Activated naive CD8-positive, alpha-beta T cell treated with anti-CD3 and anti-CD28 coated beads, Interleukin-2, amount 50 U/mL, for 16 hours (primary cell): Measurements from ENCODE around the gene FBXW5.

Experiments used
- DNase-seq: peaks from one replicate; pipeline ENCODE4 v3.0.0-alpha.2; 2020; ENCODE audit warnings: low read depth, low spot score

Gene FBXW5

DNA sequence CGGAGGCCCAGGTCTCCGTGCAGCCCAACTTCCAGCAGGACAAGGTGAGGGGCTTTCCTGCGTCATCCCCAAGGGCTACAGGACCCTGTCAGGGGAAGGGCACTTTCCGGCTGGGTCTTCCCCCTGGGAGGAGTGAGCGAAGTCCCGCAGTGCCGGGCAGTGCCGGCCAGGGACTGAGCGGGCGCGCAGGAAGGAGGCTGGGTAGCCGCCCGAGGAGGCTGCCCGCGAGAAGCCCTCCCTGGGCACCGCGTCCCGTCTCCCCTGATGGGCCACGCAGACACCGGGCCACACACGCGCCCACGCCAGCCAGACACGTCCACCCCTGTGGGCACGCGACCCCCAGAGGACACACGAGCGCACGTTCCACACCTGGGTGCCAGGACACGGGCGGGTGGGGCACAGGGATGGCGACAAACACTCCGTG lies 33.1 kb upstream of the FBXW5 start:
- no peak for DNase-seq

DNA sequence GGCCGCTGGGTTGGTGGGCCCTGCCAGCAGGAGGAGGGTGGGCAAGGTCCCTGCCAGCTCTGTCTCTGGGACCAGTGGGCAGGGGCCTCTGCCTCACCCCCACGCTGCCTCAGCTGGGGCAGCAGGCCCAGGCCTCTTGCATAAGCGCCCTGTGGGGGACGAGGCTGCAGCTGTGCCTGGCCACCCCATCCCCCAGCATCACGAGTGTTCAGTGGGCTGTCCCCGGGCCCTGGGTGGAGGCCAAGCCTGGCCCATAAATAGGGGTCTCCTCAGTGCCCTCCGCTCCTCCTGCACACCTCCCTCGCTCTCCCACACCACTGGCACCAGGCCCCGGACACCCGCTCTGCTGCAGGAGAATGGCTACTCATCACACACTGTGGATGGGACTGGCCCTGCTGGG lies 32.7 kb upstream of the FBXW5 start, which contains the start of gene PTGDS:
TSS of gene PTGDS (plus strand) at position 282 of the 400 bp plus-strand sequence. CDS start at position 357, 75 bp downstream.
- DNase-seq: no peak

DNA sequence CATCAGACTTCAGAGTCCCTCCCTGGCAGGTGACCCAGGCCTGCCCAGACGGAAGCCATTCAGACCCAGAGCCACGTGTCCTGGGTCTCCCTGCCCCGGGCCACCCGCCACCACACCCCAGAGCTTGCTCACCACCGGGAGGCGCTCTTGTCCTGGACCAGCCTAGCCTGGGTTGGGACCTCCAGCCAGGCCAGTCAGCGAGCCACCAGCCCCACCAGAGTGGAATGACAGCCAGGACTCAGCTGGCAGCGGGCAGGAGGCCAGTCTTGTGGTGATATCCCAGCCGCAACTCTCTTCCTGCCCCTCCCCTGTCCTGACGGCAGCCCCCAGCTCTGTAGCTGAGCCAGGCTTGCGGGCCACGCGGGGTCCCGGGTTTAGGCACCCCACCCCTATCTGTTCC lies 31.1 kb upstream of the FBXW5 start:
- no peak for DNase-seq

DNA sequence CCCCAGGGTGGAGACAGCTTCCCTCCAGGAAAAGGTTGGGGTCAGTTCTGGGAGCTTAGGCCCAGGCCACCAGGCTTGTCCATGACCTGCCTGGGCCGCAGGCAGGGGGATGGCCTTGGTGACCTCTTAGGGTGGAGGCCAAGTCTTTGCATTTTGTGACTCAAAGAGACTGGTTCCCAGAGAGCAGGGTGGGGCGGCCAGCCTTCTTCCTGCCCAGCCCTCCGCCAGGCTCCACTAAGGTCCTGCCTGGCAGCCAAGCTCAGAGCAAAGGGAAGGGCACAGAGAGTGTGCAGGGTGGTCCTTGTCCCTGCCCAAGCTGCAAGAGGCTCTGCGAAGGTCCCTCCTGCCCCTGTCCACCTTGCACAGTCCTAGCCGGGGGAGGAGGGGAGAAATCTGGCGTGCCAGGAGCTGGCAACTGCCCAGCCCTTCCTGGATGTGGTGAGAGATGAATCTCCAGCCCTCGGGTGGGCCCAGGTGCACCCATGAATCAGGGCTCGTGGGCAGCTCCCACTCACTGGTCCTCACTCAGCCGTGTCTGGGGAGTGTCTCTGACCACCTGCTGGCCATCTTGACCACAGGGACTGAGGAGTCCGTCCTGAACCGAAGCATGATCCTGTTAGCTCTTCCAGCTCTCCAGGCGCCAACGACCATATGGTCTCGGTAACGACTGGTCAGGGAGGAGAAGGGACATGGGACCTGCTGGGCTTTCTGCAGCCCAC lies 30.4 kb upstream of the FBXW5 start:
- DNase-seq: no peak

DNA sequence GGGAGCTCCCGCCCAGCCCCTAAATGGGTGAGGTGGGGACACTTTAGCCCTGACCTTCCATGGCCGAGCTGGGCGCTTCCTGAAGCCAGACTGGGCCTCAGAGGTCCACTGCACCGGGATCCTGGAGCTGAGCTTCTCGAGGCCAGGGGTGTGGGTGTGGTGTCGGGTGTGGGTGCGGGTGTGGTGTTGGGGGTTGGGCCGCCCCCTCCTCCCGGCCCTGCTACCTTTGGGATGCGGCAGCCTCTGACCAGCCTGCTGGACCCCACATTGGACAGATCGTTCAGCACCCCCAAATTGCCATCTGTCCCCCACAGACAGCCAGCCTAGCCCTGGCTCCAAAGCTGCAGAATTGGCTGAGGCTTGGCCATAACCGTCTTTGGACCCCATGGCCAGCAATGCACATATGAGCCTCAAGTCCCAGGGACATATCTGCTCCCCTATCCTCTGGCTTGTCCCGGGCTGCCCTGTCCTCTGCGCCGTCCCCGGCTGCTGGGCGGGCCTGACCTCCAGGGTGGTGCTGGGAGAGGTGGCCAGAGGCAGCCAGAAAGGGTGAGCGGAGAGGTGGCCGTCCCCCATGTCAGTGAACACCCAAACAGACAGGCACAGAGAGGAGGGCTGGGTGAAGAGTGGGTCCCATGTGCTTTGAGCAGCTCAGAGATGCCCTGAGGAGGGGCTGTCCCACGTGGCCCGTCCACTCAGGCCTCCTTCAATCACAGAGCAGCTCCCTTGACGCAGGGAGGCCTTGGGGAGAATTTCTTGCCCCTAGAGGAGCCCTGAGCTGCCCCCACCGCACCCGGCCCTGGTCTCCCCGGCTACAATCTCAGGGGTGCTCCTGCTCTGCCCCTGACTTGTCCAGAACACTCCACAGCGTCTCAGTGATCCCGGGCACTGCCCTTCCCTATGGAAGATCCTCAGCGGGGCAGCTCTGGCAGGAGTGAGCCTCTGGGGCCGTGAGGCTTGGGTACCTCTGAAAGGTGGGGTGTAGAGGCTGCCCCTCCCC lies 29.4 kb upstream of the FBXW5 start:
- DNase-seq: no peak

DNA sequence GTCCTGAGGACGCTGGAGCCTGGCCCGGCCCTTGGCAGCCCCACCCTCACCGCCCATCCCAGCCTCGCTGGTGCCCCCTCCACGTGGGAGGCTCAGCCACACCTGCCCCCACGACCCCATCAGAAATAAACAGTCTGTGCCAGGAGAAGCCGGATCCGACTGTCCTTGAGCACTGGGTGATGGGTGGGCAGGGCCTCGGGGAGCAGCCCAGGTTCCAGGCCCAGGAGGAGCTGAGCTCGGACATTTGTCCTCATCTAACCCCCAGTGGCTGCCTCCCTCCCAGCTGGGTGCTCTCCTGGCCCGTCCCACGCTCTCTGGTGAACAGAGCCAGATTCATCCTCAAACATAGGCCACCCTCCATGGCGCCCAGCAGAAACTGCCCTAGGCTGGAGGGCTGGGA lies 28.2 kb upstream of the FBXW5 start:
- no peak for DNase-seq

DNA sequence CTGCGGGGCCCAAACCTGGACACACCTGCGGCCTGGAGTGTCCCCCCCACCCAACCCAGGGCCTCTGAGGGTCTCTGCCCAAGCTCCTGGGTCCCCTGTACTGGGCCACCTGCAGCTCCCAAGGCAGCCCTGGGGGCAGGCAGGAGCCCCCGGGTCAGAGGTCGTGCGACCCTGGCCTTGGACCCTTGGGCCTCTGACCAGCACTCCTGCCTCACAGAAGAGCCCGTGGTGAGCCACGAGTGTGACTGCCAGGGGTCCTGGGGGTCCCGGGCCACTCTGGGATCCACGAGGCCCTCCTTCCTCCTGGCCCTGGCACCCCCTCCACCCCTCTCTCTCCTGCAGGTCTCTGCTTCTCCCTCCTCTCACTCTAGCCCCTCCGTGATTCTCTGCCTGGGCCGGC lies 27.8 kb upstream of the FBXW5 start:
- DNase-seq: no peak

DNA sequence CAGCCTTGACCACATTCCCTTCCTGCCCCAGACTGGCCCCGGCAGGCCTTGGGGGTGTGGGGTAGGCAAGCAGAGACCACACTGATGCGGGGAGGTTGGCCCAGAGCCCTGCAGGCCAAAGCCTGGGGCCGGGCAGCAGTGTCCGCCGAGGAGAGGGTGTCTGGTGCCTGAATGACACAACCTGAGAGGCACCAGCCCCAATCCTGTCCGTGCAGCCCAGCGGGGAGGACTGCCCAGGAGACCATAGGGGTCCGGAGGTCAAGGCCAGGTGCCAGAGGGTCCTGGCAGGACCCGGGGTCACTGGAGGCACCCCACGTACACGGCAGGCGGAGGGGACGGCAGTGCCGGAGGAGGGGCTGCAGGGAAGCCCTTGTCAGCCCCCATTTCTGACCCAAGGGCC lies 27.2 kb upstream of the FBXW5 start:
- DNase-seq: no peak

DNA sequence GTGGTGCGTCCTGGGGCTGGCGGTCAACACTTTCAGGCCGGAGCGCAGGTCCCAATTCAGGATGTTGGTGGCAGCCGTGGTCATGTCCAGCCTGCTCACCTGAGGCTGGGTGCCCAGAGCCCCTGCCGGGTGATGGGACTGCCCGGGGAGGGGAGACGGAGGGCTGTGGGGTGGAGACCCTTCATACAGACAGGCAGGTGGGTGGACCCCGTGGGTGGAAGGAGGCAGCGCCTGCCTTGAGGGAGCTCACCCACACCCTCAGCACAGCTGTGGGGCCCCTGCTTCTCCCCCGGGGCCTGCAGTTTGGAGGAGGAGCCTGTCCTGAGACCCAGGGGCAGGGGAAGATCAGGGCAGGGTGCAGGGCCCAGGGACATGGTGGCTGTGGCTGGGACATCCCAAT lies 25.8 kb upstream of the FBXW5 start:
- DNase-seq: no peak

DNA sequence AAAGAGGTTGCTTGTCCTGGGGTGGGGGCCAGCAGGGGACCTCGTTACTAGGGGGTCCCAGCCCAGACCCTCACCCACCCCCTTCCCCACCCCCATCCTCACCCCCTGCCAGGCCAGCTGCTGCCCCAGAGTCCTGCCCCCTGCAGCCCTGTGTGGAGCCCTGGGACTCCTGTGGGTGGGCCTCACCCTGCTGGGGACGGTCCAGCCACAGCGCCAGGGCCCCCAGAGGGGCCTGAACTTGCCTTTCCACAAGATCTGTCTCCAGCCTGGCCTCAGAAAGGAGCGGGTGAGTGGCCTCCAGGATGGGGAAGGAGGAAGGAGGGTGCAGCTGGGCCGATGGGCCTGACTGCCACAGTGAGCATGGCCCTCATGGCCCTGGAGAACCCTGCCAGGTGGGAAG lies 25.2 kb upstream of the FBXW5 start:
- no peak for DNase-seq

DNA sequence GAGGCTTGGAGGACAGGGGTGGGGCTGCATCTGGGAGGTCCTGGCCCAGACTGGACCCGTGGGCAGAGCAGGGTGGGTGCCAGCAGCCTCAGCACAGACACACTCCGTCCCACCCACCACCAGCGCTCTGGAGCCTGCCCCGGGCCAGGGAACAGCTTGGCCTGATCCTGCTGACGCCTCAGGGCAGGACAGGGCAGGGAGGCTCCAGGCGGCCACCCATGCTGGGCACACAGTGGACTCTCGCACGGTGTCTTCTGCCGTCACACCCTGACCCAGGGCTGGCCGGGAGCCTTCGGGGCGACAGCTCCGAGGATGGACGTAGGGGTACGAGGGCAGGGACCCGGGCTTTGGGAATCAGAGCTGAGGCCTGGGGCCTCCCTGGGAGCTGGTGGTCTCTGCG lies 24.6 kb upstream of the FBXW5 start:
- DNase-seq: no peak

DNA sequence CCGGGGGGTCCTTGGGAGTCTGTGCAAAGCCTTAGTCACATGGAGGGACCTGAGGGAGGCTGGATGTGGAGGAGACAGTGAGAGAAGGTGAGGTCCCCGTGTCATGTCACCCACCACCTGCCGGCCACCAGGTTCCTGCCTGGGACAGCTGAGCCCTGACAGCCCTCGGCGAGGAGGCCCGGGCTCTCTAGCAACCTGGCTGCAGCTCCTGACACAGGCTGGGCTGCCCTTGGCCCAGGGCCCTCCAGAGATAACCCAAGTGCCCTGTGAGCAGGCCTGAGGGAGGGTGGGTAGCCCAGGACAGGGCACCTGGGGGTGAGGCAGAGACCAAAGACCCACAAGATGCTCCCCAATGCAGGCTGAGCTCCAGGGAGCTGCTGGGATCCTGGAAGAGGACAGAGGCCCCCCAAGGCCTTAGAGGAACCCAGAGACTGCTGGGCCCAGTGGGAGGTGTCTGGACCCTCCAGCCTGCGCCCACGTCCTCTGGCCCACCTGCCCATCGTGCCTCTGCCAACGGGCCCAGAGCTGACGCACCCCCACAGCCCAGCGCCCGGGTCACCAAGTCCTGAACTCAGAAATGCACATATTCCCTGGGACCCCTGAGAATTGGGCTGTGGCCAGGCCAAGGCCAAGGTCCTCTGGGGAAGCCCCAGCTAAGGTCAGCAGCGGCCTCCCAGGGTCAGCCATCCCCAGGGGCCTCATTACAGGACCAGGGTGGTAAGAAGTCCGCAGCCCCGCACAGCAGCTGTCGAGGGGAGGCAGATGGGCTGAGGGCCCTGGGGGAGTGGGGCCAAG lies 24.0 kb upstream of the FBXW5 start:
- no peak for DNase-seq

DNA sequence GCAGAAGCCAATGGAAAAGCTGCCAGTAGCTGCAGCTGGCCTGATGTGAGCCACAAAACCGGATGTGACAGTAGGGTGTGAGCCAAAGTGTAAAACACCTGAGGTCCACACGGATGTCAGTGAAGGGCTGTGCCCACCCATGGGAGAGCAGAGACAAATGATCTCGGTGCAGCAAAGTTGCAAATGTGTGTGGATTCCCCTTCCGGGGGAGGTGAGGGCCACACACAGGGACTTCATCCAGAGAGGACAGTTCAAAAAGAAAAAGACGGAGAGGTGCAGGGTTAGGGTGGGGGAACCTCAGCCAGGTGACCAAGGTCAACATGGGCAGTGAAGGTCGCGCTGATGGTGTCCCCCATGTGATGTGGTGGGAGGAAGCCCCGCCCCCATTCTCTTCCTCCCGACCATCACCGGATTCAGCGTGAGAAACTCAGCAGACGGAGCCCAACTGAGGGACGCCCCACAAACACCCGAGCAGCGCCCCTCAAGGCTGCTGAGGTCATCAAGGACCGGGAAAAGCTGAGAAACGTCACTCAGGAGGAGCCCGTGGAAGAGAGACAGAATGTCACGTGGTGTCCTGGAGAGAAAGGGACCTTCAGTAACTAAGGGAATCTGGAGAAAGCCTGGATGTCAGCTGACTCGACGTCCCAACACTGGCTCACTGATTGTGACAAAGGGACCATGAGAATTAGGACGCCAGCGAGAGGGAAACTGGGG lies 21.4 kb upstream of the FBXW5 start:
- no peak for DNase-seq

DNA sequence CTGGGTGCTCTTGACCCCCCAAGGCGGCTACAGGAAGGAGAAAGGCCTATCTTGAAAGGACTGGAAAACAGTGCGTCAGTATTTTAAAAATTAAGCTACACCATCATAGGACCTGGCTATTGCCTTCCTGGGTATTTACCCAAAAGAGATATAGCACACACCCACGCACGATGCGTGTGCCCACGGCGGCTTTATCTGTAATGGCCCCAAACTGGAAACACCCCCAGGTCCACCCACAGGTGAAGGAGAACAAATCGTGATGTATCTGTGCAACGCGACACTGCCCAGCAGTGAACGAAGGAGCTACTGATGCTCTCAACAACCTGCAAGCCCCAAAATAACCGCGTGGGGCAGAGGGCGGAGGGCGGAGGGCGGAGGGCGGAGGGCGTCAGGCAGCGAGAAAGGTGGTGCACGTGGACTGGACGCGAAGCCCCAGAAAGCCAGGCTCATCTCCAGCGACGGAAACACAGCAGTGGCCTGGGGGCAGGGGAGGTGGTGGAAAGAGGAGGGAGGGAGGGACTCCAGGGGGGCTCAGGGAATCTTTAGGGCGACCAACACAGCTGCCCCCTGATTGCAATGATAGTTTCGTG lies 20.4 kb upstream of the FBXW5 start:
- no peak for DNase-seq

DNA sequence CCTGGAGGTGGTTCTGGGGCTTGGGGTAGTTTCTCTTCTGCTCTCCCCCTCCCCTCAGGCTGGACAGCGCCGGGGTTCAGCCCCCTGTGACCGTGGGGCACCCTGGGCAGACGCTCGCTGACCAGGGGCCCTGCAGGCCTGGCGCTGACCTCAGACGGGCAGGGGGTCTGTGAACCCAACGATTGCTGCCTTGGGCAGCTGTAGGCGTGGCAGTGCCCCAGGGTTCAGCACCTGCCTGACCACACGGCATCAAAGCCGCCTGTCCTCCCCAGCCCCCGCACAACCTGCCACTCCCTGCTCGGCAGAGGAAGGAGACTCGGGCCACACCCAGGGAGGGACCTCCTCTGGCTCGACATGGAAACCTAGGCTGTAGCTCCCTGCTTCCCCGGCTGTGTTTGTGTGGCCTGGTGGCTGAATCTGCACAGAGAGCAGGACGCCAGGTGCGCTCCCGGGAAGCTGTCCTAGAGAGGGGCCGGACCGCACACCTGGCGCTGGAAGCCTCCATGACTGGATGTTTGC lies 19.7 kb upstream of the FBXW5 start:
- no peak for DNase-seq

DNA sequence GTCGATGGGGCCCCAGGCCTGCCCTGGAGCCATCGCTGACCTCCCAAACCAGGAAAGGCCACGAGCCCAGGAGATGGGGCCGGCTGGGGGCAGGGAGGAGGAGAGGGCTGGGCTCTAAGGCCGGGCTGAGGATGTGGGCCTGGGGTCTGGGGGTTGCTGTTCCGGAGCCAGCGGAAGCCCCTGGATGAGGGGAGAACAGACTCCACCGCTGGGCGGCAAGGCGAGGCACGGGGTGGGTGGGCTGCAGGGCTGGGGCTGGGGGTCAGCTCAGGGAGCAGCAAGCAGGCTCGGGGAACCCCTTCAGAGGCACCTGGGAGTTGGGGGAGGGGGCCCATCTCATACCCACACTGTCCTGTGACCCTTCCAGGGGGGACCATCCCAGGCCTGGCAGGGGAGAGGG lies 19.2 kb upstream of the FBXW5 start:
- no peak for DNase-seq

DNA sequence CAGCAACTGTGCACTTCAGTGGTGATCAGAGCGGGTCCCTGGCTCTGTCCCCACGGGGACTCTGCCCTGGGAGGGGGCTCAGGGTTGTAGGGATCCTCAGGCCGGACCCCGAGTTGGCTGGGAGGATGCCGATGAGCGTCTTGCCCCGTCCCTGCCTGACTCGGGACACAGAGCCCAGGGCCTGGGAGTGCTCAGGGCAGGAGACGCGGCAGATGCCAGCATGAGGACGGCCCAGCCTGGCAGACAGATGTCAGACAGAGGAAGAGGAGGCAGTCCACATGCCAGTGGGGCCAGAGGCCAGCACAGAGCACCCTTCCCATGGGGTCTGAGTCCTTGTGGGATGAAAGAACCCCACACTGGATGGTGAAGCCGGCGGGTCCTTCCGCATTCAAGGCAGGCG lies 18.8 kb upstream of the FBXW5 start:
- no peak for DNase-seq

DNA sequence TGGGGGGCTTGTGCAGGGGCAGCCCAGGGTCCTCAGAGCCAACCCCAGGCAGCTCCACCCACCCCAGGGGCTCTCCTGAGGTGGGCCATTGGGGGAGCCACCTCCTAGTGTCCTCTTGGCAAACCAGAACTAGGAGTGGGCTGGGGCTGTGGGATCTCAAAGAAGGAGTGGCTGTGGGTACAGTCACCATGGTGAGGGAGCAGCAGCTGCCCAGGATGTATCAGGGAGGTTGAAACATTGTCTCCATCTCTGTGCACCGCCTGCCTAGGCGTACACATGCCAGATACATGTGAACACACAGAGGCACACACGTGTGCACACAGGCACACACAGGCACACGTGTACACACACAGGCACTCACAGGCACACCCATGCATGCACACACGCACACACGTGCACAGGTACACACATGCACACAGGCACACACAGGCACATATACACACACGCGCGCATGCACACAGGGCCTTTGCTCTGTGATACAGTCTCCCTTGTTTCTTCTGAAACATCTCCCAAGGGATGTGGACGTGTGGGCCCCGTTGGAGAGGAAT lies 18.2 kb upstream of the FBXW5 start:
- DNase-seq: no peak

DNA sequence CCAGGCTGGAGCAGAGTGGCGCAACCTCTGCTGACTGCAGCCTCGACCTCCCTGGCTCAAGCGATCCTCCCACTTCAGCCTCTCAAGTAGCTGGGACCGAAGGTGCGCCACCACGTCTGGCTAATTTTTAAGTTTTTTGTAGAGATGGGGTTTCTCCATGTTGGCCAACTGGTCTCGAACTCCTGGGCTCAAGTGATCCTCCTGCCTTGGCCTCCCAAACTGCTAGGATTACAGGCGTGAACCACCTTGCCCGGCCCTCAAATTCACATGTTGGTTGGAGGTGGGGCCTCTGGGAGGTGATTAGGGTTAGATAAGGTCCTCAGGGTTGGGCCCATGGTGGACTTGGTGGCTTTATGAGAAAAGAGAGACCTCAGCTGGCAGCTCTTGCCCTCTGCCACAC lies 17.6 kb upstream of the FBXW5 start:
- DNase-seq: no peak

DNA sequence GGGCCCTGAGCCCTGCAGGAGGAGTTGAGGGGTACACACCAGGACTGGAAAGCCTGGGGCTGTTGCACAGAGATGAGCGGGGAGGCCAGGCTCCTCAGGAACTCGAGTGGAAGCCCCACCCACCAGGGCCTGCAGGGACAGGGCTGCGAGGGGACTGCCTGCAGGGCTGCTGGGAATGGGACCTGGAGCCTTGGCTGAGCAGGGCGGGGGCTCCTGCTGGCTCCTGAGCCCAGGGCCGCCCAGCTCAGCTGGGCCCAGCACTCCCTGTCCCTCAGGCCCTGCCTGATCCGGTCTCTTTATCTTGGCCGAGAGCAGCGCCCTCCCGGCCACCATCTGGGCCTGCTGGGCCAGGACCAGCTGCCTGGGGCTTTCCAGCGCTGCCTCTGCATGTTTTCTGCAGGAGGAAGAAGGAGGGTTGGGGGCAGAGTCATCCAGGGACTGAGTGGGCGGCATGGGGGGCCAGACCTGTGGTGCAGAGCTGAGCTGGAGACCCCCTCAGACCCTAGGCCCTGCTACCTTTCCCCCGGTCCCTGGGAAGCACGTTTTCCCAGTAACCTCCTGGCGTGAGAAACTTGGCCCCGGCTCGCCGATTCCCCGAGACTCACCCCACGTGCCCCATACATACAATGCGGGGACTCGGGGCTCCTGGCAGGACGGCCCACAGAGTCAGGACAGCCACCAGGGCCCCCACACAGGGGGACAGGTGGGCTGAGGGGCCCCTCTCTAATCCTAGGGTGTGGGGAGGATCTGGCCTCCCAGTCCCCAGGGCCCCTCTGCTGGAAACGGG lies 16.9 kb upstream of the FBXW5 start:
- DNase-seq: no peak
